ENCODE results near the gene FAM222A.

Gene FAM222A

GRCh38 chr12:109695961-109696461 is 17.6 kb upstream of the FAM222A start (continued):
- no peak for TF ChIP-seq SCRT1 (tag by site-specific recombination; IDR thresholded peaks at IDR 0.05; ENCODE audit: borderline replicate concordance)
- TF ChIP-seq, protein P1, sequence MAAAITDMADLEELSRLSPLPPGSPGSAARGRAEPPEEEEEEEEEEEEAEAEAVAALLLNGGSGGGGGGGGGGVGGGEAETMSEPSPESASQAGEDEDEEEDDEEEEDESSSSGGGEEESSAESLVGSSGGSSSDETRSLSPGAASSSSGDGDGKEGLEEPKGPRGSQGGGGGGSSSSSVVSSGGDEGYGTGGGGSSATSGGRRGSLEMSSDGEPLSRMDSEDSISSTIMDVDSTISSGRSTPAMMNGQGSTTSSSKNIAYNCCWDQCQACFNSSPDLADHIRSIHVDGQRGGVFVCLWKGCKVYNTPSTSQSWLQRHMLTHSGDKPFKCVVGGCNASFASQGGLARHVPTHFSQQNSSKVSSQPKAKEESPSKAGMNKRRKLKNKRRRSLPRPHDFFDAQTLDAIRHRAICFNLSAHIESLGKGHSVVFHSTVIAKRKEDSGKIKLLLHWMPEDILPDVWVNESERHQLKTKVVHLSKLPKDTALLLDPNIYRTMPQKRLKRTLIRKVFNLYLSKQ (tag by site-specific recombination; IDR thresholded peaks at IDR 0.05; ENCODE audit: borderline replicate concordance): no peak

- H3K4me3 ChIP-seq (ENCODE audit: low read depth, low read length): no peak overlapping the region
- TF ChIP-seq HIC1 (tag by site-specific recombination; IDR thresholded peaks at IDR 0.05) (no peak; the same call in 1 of the 2 replicates), ZNF664 (tag by site-specific recombination; IDR thresholded peaks at IDR 0.05) (0 out of 2 replicates have a peak, but pooled peaks have one; percentile 48), ZFP41 (tag by site-specific recombination; IDR thresholded peaks at IDR 0.05; ENCODE audit: borderline replicate concordance) (no peak), ZSCAN16 (tag by site-specific recombination; IDR thresholded peaks at IDR 0.05) (no peak), ZIC2 (tag by site-specific recombination; IDR thresholded peaks at IDR 0.05) (peak; percentile 87), GLIS2 (tag by site-specific recombination; IDR thresholded peaks at IDR 0.05) (peak; percentile 45; the same call in 1 of the 2 replicates), ZNF24 (tag by site-specific recombination; IDR thresholded peaks at IDR 0.05) (0 out of 2 replicates have a peak, but pooled peaks have one; percentile 19), ZNF660 (tag by site-specific recombination; IDR thresholded peaks at IDR 0.05) (no peak), PATZ1 (tag by site-specific recombination; IDR thresholded peaks at IDR 0.05) (peak; percentile 31; the same call in 1 of the 2 replicates), KLF7 (tag by site-specific recombination; IDR thresholded peaks at IDR 0.05; ENCODE audit: borderline replicate concordance) (no peak), ZBTB8A (tag by site-specific recombination; IDR thresholded peaks at IDR 0.05) (peak; percentile 8; the same call in 1 of the 2 replicates), GLIS1 (tag by site-specific recombination; IDR thresholded peaks at IDR 0.05) (peak; percentile 84), ZNF350 (tag by site-specific recombination; IDR thresholded peaks at IDR 0.05) (no peak)
- TF ChIP-seq, protein P1 (tag by site-specific recombination; IDR thresholded peaks at IDR 0.05; ENCODE audit: borderline replicate concordance): no peak
- CTCF ChIA-PET: no interaction called here
- H3K9me3 ChIP-seq (ENCODE audit: control insufficient read depth, insufficient read depth, low read depth, low read length): no peaks in the 10 kb centered on the region
- H3K27ac ChIP-seq (ENCODE audit: extremely low read depth, low read depth, low read length): no peak overlapping the region
- POLR2A ChIA-PET: interaction anchor here (0.6 kb wide), 1 partner anchor 591 kb away, joined by 5 read pairs; no protein-coding TSS in a partner anchor
- peaks cover 6% of the 10 kb centered on the region; the same call in 1 of the 2 replicates for H3K4me1 ChIP-seq (ENCODE audit: control insufficient read depth, insufficient read depth, low read length)
- H3K36me3 ChIP-seq (ENCODE audit: control insufficient read depth in 2 of 2, insufficient read depth in 1 of 2, low read length in 2 of 2): no peaks in the 10 kb centered on the region
Observed at GRCh38 chr12:109696485-109697269, 16.9 kb upstream of the FAM222A start.

Data from HEK293 (cell line).